GM12873 (cell line): ENCODE measurements around the gene SLC25A52.

ENCODE experiments used
- TF ChIP-seq, protein P1 (sequence below): IDR thresholded peaks from 2 replicates; pipeline ENCODE4 v1.5.1; 2012; ENCODE audit warnings: low read depth, mild to moderate bottlenecking, moderate library complexity, low read length, control low read depth; ENCODE audit not compliant: insufficient read depth; ENCODE audit errors: missing control alignments

The SLC25A52 gene, protein sequence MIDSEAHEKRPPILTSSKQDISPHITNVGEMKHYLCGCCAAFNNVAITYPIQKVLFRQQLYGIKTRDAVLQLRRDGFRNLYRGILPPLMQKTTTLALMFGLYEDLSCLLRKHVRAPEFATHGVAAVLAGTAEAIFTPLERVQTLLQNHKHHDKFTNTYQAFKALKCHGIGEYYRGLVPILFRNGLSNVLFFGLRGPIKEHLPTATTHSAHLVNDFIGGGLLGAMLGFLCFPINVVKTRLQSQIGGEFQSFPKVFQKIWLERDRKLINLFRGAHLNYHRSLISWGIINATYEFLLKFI

GRCh38 chr18:31760695-31761094 lies at the start of gene SLC25A52:
TSS of gene SLC25A52 (minus strand) at chr18:31760880. CDS start at chr18:31760661, 219 bp downstream.
- TF ChIP-seq, protein P1, sequence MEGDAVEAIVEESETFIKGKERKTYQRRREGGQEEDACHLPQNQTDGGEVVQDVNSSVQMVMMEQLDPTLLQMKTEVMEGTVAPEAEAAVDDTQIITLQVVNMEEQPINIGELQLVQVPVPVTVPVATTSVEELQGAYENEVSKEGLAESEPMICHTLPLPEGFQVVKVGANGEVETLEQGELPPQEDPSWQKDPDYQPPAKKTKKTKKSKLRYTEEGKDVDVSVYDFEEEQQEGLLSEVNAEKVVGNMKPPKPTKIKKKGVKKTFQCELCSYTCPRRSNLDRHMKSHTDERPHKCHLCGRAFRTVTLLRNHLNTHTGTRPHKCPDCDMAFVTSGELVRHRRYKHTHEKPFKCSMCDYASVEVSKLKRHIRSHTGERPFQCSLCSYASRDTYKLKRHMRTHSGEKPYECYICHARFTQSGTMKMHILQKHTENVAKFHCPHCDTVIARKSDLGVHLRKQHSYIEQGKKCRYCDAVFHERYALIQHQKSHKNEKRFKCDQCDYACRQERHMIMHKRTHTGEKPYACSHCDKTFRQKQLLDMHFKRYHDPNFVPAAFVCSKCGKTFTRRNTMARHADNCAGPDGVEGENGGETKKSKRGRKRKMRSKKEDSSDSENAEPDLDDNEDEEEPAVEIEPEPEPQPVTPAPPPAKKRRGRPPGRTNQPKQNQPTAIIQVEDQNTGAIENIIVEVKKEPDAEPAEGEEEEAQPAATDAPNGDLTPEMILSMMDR = no peak

DNA sequence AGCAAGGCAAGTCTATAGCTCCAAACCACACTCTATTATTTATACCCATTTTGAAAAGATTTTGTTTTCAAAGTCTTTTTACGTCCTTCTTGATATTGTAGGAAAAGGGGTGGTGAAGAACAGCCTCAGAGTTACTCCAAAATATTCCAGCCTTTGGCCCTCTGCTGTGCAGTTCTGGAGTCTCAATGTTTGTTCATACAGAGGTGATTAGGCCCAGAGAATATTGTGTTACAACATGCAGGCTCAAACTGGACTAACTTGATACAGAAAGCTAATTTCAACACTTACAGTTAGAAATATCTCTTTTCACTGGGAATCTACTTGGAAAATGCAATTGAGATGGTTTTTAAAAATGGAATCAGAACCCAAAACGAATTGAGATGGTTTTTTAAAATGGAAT lies 40.4 kb upstream of the SLC25A52 start:
- TF ChIP-seq, protein P1 = no peak

GRCh38 chr18:31798399-31798798 lies 37.7 kb upstream of the SLC25A52 start:
- TF ChIP-seq, protein P1 = no peak

DNA sequence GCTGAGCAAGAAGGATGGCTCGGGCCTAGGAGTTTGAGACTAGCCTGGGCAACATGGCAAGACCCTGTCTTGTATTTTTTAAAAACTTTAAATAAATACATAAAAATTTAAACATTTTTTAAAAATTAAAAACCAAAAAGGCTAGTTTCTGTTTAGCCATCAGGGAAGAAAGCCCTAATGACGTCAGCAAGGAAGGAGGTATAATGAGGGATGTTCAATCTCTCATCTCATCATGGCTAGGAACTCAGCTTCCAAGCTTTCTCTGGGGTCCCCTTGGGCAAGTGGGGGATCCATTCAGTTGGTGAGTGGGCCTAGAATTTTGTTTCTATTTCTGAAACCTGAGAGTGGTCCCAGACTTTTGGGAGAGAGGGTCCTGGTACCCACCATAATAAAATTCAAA lies 35.1 kb upstream of the SLC25A52 start:
- TF ChIP-seq, protein P1 = no peak

DNA sequence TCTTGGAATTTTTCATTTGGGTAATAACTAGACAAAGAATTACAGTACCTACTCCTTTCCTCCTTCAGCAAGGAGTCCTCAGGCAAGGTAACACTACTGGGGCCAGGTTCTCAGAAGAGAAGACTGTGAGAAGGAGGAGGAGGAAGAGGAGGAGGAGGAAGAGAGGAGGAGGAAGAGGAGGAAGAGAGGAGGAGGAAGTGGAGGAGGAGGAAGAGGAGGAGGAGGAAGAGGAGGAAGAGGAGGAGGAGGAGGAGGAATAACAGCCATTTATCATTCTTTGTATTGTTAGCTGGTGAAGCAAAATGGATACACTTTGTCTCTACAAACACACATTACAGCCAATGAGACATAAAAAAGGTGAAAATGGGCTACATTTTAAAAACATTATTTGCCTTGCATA lies 32.9 kb upstream of the SLC25A52 start:
- TF ChIP-seq, protein P1 = no peak

GRCh38 chr18:31792580-31792911 lies 31.9 kb upstream of the SLC25A52 start:
- TF ChIP-seq, protein P1 = no peak

GRCh38 chr18:31791817-31792579 lies 31.3 kb upstream of the SLC25A52 start:
- TF ChIP-seq, protein P1 = no peak
